ENCODE measurements around the gene ALCAM. TPM values are rescaled to one million over a fixed set of nuclear protein-coding genes. Genes with fewer than 3 reads are reported as not detected.
A peak's percentile ranks its signal among the peaks of the same experiment; 100 is the strongest.

ALCAM gene
- 3.5 TPM for total RNA-seq
- long read RNA-seq, full-length matches to known transcripts: 2 of 4 reads
- long read RNA-seq, partial matches to known transcripts: 2 of 4 reads
- long read RNA-seq, other reads (novel, unspliced or antisense): 0 of 4 reads

- ATAC-seq (peak; percentile 96), DNase-seq (peak; percentile 92)
- intact Hi-C loops (cut with micrococcal nuclease): no loop called here
Observed at GRCh38 chr3:105366326-105367062, at the start of gene ALCAM. Gene ALCAM (plus strand): TSS chr3:105366909.

DNA sequence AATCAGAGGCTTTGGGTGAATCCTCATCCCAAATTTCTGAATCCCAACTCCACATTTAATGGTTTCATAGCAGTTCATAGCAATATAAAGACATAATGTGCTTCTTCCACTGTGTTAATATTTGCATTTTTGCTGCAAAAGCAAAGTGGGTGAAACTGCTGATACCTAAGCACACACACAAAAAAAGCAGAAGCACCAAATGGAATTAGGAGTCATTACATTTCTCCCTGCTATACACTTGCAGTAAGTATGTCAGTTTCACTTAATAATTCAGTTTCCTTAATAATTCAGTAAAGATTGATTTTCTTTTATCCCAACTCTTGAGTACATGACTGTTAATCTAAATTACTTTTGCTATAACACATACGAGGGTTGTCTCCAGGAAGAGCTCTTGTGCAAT, 48.9 kb upstream of the ALCAM start:
- ATAC-seq: no peak
- no peak for DNase-seq
- intact Hi-C loops (cut with micrococcal nuclease): no loop called here

DNA sequence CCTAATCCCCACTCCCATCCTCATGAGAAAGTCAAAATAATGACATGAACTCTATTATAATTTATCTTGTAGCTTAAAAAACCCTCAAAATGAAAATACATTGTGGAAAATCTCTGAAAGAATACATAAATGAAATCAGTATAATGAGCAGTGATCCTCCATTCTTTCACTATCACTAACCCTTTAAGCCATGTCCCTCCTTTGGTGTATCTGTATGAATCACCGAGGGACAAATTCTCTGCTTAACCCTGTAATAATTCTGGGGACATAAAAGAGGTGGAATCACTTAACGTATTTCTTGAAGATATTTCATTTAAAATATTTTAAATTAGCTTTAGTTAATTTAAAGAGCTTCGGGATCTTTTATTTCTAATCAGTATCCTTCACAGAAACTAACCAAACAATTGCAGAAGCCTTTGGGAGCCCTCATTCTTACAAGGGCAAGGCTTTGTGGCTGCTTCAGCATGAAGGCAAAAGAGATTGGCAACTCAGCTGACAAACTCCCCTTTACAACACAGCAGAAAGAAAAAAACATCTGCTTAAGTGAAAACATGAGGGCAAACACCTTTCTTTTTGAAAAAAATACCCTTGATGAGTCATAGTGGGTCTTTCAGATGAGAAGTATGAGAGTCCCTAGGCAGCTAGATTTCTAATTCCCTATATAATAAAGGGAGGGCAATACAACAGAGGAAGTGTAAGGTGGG, 44.0 kb upstream of the ALCAM start:
- ATAC-seq (no peak), DNase-seq (no peak)
- intact Hi-C loops (cut with micrococcal nuclease): no loop called here

DNA sequence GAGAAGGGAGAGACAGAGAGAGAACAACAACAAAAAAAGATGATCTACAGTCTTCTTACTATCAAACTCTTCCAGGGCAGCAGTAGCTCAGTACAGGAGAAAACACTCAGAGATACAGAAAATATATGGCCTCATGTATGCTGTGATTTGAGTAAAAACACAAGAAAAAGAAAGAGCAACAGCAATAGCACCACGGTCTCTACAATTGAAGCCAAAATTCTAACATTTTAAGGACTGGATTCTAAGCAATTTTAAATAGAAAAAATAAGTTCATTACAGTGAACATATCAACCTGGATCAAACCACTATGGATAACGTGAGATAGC, 43.5 kb upstream of the ALCAM start:
- intact Hi-C loops (cut with micrococcal nuclease): no loop called here
- DNase-seq (no peak), ATAC-seq (no peak)

- ATAC-seq (no peak), DNase-seq (no peak)
- intact Hi-C loops (cut with micrococcal nuclease): no loop called here
Observed at GRCh38 chr3:105324951-105325350, 41.8 kb upstream of the ALCAM start.

DNA sequence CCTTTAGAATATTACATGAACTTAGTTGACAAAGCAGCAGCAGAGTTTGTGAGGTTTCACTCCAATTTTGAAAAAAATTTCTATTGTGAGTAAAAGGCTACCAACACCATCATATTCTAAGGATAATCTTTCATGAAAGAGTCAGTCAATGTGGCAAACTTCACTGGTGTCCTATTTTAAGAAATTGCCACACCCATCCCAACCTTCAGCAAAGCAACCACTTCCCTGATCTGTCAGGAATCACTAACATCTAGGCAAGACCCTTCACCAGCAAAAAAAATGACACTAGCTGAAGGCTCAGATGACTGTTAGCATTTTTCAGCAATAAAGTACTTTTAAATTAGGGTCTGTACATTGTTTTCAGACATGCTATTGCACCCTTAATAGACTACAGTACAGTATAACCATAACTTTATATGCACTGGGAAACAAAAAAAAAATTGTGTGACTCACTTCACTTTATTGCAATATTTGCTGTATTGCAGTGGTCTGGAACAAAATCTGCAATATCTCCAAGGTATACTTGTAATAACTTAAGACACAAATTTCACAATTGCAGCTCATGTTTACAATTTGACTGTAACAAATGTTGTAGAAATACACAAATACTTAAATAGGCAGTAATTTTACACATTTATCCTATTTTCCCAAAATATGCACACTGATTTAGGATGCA, 38.9 kb upstream of the ALCAM start:
- ATAC-seq: no peak

GRCh38 chr3:105328338-105328730, 38.4 kb upstream of the ALCAM start:
- intact Hi-C loops (cut with micrococcal nuclease): no loop called here
- DNase-seq (no peak), ATAC-seq (no peak)

More for the DNA sequence above, 38.9 kb upstream of the ALCAM start:
- DNase-seq: no peak
- intact Hi-C loops (cut with micrococcal nuclease): no loop called here

DNA sequence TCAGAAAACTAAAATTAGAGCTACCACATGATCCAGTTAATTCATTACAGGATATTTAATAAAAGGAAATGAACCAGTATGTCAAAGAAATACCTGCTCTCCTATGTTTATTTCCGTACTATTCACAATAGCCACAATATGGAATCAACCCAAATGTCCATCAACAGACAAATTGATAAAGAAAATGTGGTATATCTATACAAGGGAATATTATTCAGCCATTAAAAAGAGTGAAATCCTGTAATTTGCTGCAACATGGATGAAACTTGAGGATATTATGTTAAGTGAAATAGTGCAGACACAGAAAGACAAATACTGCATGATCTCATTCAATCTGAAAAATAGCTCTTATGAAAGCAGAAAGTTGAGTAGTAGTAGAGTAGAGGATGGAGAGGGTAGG, 33.7 kb upstream of the ALCAM start:
- ATAC-seq (no peak), DNase-seq (no peak)
- intact Hi-C loops (cut with micrococcal nuclease): no loop called here

DNA sequence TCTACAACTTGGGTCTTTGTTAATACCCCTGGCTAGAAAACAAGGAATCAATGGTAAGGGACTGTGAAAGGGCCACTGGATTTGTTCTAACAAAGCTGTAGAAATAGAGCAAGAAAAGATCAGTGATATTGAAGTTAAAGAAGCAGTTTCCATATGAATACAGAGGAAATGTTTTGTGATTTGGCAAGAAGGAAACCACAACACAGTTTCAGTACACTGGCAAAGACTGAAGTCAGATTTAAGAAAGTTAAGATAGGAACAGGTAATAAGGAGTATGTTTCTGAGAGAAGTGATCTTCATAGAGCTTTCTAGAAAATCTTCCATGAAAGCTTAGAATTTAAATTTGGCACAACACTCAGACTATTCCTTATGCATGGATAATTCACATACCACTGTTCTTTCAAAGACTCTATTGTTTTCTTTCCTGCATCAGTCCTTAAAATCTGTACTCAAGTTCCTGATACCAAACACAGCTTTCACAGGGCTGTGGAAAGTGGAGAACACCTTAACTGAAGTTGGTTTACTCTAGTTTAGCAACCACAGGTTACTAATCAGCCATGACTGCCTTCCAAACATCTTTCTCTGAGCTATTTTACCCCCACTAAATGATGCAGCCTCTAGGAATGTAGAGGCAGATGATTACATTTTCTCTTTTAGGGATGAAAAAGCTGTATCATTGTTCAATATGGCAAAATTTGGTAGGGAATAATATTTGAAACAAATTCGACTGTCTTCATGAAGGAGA, 32.4 kb upstream of the ALCAM start:
- intact Hi-C loops (cut with micrococcal nuclease): no loop called here
- DNase-seq (no peak), ATAC-seq (no peak)

DNA sequence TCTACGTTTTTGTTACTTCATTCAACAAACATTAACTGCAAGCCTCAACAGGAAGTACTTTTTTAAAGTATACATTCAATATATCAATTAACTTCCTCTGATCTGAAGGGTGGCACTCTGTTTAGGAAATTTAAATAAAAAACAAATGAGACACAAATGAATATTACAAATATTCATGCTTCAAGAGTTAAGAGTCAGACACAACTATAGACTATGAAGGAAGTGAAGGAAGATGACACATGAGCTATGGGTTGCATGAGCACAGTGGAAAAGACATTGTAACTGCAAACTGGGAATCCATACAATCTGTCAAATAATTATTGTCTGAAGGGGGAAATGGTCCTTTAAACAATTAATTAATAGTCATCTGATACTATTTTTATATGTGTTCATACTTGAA, 26.8 kb upstream of the ALCAM start:
- no peak for DNase-seq
- no peak for ATAC-seq
- intact Hi-C loops (cut with micrococcal nuclease): no loop called here

- no peak for ATAC-seq
- DNase-seq: no peak
- intact Hi-C loops (cut with micrococcal nuclease): no loop called here
Observed at GRCh38 chr3:105343991-105344390, 22.7 kb upstream of the ALCAM start.

GRCh38 chr3:105345156-105345555, 21.6 kb upstream of the ALCAM start:
- intact Hi-C loops (cut with micrococcal nuclease): no loop called here
- DNase-seq (no peak), ATAC-seq (no peak)

DNA sequence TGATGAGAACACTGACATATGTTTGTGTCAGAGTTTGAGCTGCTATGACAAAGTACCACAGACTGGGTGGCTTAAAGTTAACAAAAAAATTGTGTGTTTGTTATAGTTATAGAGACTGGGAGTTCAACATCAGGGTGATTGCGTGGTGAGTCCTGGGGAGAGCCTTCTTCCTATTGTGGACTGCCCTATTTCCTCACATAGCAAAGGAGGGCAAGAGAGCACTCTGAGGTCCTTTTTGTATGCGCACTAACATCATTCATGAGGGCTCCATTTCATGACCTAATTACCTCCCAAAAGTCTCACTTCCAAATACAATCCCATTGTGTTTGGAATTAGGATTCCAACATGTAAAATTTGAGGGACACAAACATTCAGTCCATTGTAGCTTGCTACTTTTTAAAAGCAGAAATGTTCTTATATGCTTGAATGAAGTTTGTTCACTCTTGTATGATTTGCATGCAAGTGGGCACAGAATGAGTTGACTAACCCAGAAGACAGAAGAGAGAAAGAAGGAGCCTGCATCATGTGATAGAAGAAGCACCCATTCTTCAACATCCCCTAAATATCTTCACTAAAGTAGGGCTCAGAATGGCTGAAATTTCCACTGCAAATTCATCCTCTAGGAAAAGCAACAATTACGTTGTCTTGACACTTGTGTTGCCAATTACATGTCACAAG, 18.9 kb upstream of the ALCAM start:
- intact Hi-C loops (cut with micrococcal nuclease): no loop called here
- DNase-seq: no peak
- ATAC-seq: no peak

- ATAC-seq (no peak), DNase-seq (no peak)
- intact Hi-C loops (cut with micrococcal nuclease): no loop called here
Observed at GRCh38 chr3:105348307-105348706, 18.4 kb upstream of the ALCAM start.

DNA sequence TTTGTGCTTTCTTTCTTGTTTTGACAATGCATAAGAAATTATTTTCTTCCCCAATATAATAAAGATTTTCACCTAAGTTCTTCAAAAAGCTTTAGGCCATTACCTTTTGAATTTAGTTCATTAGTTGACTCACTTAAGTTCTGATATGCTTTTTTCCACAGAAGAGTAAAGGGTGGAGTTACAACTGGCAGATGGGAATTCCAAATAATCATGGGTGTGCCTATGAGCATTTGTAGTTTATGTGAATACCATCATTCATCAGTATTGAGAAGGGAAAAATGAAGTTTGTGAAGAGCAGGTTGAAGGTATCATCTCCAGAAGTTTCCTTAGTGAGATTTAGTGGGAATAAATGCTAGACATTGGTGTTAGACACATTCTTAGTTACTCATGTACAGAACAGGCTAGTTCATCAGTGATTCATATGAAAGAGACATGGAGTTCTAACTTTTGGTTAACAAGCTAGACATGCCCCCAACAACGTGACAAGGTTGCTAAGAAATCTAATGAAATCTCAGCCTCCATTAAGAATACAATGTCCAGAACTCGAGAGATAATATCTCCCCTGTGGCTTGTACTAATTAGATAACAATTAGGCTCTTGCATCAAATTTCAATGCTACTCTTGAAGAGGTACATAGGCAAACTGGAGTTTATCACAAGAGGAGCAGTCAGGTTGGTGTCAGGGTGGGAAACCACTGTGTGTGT, 16.9 kb upstream of the ALCAM start:
- no peak for DNase-seq
- ATAC-seq: no peak
- intact Hi-C loops (cut with micrococcal nuclease): no loop called here

GRCh38 chr3:105351821-105352220, 14.9 kb upstream of the ALCAM start:
- DNase-seq (no peak), ATAC-seq (no peak)
- intact Hi-C loops (cut with micrococcal nuclease): no loop called here

DNA sequence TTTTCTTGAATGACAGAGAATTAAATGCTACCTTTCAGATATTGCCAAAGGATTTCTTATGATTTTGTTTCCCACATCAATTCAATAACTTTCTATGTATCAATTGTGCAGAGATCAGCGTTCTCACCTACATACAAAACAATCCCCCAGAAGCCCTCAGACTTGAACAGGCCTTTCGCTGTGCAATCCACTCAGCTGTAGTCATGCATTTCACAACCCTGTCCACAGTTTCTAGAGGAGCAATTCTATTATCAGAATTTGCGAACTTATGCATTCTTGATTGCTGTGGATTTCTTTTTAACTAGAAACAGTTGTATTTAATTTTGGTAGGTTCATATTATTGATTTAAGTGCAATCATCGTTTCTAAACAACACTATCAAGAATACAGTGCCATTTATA, 13.7 kb upstream of the ALCAM start:
- no peak for ATAC-seq
- DNase-seq: no peak
- intact Hi-C loops (cut with micrococcal nuclease): no loop called here

GRCh38 chr3:105353485-105354161, 13.1 kb upstream of the ALCAM start:
- DNase-seq: peak; percentile 35

More at GRCh38 chr3:105353485-105354161, 13.1 kb upstream of the ALCAM start:
- intact Hi-C loops (cut with micrococcal nuclease): no loop called here
- peak; percentile 34 for ATAC-seq
